NCI-H2107 treated with DMSO at 0.1 percent for 48 hours (cell line): ENCODE measurements around the gene CSNK1A1L.

Experiments
- DNase-seq: peaks from one replicate; lab custom pipeline; 2025; ENCODE audit not compliant: unreplicated experiment; lab: John Stamatoyannopoulos, UW

The CSNK1A1L gene

DNA sequence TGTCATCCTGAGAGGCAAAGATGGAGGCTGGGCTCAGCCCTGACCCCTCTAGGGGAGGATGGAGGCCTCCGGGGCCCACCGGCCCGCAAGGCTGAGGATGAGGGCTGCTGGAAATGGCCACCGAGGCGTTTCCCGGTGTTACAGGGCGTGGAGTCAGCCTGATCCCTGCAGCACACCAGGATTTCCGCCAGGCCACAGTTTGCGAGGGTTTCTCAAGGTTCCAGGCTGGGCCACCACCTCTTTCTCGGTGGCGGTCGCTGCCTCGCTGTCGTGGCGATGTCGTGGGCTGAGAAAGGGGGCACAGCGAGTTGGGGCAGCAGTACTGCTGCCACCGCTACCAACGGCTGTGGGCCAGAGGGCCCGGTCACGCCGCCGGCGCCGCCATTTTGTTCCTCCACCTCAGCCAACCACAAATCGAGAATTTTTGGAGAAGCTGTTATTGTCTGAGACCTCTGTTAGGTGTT lies at the start of gene CSNK1A1L:
Gene CSNK1A1L, minus strand, starts transcription at position 414 of the 464 bp plus-strand sequence. Its CDS starts 408 bp downstream, at position 6.
- no peak for DNase-seq

DNA sequence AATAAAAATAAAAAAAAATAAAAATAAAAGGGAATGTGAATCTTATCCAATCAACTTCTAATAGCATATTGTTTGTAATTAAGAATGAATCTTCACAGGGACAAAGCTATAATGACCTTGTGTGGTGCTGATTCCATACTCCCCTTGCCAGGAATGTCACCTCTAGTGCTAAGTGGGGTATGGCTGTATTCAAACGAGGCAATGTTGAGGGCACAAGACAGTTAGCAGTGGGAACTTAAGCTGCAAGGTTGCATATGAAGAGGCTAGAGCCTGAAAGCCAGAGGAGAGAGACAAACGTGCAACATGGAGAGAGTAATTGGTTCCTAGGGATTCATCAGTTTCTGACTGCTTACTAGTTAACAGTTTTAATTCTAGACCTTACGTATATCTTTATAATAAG lies 43.9 kb upstream of the CSNK1A1L start:
- DNase-seq = no peak

DNA sequence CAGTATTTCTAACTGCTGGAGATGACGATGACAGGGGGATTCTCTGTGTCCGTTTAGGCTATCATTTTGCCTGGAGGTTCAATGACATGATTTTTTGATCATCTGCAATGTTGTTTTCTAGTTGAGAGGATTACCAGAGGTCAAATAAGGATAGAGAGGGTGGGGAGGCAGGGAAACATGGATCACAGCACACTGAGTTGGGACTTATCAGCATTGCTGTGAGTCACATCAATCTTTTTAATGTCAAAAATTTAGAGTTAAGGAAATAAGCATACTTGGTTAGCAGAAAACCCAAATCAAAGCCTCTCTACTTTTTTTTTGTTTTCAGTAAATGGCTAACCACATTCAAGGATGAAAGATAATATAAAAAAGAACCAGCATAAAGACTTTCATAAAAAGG lies 43.0 kb upstream of the CSNK1A1L start:
- DNase-seq = no peak

DNA sequence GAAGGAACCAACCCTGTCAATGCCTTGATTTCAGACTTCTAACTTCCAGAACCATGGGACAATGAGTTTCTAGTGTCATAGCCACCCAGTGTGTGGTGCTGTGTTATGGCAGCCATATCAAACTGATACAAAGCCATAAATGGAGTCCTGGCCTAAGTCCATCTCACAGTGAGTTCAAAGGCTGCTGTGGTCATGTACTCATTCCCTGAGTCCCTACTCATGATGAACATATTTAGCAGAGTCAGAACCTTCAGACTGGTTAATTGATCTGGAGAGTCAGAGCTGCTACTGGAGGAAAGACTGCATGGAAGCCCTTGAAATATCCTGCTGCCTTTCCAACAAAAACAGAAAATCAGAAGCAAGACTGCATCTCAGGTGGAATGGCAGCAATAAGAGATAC lies 39.2 kb upstream of the CSNK1A1L start:
- no peak for DNase-seq

DNA sequence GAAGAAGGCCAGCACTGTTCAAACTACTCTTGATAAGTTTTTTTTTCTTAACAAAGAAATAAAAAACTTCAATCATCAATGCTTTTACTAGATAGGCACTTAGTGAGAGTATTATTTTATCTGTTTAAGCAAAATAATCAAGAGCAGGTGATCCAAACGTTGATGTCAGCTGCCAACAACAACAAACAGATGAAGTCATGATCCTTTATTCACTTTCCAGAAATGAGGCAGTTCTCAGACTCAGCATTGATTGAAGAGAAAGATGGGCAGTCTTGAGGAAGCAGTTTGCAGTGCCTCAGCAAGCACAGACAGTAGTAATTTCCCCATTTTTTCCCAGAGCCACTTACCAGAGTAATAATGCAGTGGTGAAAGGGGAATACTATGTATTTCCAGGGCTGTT lies 38.4 kb upstream of the CSNK1A1L start:
- DNase-seq = no peak

DNA sequence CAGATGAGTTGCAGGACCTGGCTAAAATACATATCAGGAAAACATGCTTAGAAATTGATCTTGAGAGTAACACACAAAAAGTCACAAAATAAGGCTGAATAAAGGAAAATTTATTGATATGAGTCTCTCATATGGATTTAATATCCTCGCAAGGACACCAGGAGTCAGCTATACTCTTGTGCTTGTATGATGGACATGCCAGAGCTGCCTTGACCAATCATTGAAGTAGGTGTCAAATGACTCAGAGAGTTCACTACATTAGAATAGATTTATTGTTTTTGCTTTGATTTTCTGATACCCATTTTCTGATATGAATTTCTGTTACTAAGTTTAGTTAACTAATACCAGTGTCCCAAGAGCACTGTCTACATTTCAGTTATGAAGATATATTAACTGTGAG lies 37.4 kb upstream of the CSNK1A1L start:
- DNase-seq = no peak

DNA sequence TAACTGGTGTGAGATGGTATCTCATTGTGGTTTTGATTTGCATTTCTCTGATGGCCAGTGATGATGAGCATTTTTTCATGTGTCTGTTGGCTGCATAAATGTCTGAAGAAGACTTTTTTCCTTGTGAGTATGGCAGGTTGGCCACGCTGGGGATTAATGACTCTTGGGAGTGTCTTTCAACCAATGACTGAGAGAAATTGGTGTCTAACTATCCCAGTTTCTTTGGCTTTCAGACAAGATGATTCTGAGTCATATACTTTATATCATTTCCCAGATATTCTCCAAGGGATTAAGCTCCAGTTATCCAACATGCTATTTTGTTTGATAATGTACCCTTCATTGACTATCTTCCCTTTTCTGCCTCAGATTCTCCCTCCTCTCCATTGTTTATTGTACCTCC lies 35.5 kb upstream of the CSNK1A1L start:
- no peak for DNase-seq

DNA sequence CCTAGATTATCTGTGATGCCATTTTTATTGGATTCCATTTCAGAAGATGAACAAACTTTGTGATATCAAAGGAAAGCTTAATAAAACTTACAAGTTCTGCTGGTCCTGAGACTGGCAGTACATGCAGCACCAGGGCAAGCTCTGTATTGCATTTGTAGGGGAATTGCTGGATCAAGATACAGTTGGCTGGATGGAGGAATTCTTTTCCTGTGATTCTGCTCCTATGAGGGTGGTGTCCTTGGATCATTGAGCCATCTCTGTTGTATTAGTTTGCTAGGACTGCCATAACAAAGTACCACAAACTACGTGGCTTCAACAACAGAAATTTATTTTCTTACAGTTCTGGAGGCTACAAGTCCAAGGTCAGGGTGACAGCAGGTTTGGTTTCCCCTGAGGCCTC lies 33.9 kb upstream of the CSNK1A1L start:
- no peak for DNase-seq

DNA sequence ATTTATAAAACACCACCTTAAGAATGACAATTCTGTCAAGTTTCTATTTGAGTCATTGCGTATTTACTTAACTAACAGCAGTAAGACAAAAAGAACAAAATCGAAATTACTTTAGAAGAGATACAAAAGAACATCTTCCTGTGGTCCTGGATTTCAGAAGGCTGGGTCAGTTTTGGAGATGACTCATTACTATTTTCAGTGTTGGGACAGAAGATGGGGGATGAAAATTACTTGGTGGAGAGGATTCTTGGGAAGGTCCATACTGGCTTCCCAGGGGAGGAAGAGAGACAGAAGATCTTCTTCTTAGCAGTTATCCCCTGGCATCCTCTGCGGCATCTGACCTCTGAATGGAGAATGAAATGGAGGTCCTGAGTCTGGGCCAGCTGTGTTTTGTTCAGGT lies 33.5 kb upstream of the CSNK1A1L start:
- no peak for DNase-seq

DNA sequence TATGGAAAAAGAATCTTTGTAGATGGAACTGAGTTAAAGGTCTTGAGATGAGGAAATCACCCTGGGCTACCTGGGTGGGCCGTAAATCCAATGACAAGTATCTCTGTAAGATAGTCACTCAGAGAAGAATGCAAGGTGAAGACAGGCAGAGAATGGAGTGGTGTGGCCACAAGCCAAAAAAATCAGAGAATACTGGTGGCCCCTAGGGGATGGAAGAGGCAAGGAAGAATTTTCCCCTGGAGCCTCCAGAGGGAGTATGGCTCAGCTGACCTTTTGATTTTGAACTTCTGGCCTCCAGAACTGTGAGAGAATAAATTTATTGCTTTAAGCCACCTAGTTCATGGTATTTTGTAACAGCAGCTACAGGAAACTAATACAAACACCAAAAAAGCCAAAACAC lies 32.7 kb upstream of the CSNK1A1L start:
- DNase-seq = no peak

DNA sequence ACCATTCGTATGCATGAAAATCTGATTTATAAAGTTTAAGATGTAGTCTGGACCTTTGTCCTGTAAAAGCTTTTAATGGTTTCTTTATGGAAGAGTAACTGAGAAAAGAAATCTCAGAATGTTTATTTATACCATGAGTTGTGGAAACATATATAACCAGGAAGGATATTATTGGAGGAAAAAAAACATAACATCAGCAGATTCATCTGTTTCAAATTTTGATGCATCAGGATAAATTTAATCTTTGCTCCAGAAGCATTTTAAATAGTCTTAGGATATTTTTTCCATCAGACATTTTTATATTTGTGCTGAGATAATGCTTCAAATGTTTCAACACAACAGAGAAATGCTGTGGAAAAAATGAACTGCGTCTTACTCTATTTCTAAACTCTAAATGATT lies 31.2 kb upstream of the CSNK1A1L start:
- DNase-seq = no peak

DNA sequence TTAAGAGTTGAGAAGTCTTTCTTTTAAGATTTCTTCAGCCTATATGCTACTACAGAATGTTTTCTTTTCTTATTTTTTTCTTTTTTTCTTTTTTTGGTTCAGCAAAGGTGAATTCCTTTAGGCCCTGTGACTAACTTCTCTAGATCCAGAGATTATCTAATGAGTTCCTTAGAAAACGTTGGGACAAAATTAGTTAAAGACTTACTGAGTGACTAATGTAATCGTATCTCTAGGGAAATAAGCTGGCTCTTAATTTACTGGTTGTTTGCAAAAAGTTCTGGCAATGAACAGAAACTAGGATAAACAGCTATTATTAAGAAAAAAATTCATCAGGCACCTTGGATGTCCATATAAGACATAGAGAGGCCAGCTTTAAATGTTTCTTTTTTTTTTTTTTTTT lies 30.7 kb upstream of the CSNK1A1L start:
- DNase-seq = no peak

DNA sequence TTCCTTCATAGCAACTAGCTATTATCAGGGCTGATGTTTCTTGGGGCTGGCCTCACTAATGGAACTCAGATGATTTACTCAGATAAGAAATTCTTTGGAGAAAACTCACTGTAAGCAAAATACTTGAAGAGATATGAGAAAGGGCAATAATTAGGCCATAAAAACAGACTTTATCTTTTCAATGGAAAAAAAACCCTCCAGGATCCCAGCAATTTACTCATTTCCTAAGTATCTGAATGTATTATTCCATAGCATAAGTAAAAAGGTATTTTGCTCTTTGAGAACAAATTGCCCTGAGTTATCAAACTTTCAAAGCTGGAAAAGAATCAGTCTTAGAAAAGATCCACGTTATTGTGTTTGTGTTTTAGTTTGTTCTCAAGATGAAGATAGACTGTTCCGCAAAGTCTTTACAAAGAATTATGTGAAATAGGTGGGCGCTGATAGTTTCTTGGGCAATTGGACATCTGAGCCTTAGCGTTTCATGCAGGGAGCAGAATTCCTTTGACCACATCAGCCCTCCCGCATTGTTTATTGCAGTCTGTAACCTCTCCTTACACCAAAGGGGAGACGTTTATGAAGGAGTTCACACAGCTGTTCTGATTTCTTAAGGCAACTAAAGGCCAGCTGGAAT lies 29.1 kb upstream of the CSNK1A1L start:
- DNase-seq = no peak

DNA sequence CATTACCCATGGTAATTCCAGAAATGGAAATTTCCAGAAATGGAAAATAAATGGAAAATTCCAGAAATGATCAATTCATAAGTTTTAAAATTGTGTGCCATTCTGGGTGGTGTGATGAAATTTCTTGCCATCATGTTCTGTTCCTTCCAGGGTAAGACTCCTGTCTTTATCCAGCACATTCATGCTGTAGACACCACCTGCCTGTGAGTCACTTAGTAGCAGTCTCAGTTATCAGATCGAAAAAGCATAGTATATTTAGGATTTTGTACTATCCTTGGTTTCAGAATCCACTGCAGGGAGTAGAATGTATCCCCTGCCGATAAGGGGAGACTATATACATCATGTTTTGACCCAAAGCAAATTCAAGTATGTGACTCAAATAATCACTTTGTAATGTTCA lies 26.7 kb upstream of the CSNK1A1L start:
- DNase-seq = no peak

DNA sequence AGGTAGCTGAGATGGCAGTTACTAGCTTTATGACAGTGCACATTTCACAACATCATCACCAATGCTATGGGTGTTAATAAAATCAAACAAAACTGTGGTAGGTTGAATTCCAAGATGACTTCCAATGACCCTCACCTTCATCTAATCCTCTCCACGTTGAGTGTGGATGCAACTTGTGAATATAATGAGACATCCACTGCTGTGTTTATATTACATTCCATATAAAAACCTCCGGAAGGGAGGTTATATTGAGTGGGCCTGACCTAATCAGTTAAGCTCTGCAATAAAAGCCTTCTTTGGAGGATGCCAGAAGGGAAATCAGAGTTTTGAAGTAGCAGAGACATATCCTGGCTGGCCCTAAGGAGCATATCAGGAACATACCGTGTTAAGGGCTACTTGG lies 25.6 kb upstream of the CSNK1A1L start:
- DNase-seq = no peak

DNA sequence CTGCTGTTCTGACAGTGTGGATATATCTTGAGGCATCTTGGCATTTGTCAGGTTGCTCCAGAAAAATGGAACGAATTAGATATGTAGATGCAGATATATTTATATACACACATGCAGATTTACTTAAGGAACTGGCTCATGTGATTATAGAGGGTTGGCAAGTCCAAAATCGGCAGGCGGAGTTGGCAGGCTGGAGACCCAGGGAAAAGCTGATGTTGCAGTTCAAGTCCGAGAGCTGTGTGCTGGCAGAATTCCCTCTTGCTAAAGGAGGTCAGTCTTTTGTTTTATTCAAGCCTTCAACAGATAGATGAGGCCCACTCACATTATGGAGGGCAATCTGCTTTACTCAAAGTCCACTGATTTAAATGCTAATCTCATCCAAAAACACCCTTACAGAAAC lies 24.4 kb upstream of the CSNK1A1L start:
- no peak for DNase-seq

DNA sequence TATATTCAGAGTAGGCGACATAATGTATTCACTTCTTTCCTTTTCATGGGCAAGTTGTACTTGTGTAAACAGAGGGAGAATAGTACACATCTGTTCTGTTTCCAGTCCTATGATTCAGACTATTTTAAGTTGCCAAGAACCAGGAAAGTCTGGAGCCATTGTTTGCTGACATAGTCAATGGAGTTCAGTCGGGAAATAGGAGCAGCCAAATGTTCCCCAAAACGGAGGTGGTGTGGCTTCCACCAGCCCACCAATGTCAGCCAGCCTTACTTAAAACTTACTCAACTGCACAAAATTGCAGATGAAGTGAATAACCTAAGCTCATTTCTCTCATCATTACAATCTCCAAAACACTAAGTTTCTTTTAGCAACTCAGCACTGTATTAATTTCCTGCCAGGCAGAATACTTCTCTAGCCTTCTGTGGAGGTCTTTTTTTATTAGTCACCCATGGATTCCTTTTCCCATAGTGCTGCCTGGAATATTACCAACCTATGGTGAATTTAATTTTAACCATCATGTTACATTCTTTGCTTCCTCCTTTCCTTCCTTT lies 22.3 kb upstream of the CSNK1A1L start:
- no peak for DNase-seq

DNA sequence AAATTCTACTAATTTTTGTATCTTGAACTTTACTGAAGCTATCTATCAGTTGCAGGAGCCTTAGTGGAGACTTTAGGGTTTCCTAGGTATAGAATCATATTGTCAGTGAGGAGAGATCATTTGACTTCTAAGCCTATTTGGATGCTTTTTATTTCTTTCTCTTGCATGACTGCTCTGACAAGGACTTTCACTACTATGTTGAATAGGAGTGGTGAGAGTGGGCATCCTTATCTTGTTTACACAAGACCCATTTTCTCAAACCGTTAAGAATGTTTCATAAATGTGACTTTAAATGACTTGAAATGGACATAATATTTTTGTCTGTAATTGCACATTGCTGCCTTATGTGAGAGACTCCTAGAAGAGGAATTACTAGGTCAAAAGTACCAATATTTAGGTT lies 17.9 kb upstream of the CSNK1A1L start:
- no peak for DNase-seq

DNA sequence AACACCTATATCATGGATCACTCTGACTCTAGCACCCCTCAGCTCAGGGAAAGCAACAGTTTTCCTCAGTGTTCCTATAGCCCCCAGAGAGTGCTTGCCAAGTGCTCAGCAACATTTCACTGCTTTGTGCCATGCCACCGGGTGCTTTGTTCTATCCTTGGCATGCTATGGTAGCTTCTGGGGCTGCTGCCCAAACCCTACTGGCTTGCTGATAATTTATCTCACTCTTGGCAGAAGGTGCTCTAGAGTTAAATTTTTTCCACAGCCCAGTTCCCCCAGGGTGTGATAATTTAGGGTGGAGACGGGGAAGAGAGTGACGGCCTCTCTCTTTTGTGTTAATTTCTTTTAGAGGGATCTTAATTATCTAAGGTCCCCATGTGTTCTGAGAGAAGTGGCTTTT lies 12.6 kb upstream of the CSNK1A1L start:
- DNase-seq = no peak

DNA sequence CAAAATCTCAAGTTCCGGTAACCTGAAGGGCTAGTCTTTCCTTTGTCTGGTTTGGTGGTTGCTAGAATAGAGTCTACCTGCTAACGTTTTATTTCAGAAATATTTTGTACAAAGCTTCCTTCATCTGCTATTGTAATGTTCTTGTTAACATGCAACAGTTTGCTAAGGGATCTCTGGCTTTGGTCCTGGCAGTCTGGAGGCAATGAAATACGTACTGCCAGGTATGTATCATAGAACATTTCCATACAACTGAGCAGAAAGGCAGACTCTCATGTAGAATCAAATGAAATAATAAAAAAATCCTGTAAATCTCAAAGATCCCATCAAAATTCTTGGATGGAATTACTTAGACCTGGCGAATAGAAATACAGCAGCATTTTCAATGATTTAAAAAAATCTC lies 8.8 kb upstream of the CSNK1A1L start:
- no peak for DNase-seq

DNA sequence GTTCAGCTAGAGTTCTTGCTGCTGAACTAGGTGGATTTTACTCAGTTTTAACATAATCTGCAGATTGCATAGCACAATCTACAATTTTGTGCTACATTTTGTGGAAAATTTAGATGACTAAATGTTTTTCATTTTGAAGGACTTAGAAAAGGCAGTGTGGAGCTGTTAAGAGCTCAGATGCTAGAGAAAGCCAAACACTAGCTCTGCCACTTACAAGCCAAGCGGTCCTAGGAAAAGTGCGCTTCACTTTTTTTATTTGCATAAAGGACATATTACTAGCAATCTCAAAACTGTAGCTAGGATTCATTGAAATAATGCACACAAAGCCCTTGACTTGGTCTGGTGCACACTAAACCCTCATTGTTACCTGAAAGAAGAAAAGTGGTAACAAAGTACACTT lies 8.1 kb upstream of the CSNK1A1L start:
- no peak for DNase-seq

DNA sequence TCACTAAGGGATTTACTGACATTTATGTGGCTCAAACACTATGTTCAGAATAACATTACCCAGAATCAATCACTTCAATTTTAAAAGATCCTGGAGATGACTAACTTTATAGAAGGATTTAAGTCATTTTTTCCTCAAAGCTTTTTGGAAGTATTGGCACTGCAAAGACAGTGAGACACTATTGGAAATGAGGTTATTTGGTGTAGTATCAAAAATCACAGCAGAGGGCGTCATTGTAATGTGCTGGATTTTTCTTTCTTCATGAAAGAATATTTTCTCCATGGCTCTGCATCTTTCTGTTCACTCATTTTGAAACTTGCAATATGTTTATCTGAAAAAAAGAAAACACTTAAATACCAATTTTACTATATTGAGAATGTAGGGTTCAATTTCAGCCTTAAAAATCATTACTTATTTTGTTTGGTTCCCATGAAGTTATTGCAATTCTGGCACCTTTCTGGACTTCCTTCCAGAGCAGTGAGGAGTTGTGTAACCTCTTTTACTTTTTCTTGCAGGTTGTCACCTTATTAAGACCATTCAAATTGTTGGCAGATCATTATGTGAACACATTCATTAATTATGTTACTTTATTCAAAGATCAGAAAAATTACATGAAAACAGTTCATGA lies 3.7 kb upstream of the CSNK1A1L start:
- DNase-seq = no peak

DNA sequence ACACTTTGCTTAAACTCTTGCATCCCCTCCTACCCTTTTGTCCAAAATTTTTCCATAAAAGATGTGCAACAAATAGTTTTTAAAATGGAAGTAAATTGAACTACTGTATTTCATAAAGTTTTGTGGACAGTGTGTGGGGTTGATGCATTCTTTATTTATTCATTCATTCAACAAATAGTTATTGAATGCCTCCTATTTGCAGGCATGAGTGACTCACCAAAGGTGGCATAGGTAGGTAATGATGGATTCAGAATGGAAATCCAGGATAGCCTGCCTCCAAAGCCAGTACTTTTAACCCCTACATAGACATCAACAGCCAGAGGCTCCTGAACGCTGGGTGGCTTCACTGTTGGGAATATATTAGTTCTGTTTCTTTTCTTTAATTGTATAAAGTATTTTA lies 2.4 kb upstream of the CSNK1A1L start:
- DNase-seq = no peak
